ENCODE results near the gene CLDN9. TPM values are rescaled to one million over a fixed set of nuclear protein-coding genes. Genes with fewer than 3 reads are reported as not detected.

The CLDN9 gene
- total and polyA plus RNA-seq, 9 of the 15 experiments (the other 6 are each of a cell fraction or from before 2014, with no cell fraction given) = 0.12 to 0.44 (median 0.22) TPM; not detected in 4

DNA sequence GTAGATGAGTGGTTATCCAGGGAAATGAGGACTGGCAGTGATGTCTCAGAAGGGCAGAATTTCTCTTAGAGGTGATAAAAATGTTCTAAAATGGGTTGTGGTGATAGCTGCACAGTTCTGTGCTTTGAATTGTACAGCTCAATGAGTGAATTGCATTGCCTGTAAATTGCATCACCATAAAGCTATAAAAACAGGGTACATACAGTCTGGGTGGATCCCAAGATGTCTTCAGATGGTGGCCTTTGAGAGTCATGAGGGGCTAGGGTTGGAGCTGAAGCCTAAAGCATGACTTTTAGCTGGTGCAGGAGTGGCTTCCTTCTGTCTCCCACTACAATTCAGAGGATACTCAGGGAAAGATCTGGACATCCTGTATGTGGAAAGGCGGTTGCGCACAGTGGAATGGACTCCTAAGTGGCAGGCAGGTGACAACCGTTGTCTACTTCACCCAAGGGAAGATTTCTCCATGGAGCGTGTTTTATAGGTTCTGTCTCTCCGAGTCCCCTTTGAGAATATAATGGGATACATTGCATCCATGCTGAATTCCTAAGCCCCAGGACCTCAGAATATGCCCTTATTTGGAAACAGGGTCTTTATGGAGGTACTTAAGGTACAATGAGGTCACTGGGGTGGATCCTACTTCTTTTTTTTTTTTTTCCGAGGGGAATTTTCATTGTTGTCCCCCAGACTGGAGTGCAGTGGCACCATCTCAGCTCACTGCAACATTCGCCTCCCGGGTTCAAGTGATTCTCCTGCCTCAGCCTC lies 51.1 kb downstream of the CLDN9 start (continued):
- TF ChIP-seq, protein P1, sequence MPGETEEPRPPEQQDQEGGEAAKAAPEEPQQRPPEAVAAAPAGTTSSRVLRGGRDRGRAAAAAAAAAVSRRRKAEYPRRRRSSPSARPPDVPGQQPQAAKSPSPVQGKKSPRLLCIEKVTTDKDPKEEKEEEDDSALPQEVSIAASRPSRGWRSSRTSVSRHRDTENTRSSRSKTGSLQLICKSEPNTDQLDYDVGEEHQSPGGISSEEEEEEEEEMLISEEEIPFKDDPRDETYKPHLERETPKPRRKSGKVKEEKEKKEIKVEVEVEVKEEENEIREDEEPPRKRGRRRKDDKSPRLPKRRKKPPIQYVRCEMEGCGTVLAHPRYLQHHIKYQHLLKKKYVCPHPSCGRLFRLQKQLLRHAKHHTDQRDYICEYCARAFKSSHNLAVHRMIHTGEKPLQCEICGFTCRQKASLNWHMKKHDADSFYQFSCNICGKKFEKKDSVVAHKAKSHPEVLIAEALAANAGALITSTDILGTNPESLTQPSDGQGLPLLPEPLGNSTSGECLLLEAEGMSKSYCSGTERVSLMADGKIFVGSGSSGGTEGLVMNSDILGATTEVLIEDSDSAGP (CRISPR knock-in tag; IDR thresholded peaks at IDR 0.05) = no peak
- TF ChIP-seq, protein P2, sequence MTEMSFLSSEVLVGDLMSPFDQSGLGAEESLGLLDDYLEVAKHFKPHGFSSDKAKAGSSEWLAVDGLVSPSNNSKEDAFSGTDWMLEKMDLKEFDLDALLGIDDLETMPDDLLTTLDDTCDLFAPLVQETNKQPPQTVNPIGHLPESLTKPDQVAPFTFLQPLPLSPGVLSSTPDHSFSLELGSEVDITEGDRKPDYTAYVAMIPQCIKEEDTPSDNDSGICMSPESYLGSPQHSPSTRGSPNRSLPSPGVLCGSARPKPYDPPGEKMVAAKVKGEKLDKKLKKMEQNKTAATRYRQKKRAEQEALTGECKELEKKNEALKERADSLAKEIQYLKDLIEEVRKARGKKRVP (CRISPR knock-in tag; IDR thresholded peaks at IDR 0.05) = 0 out of 2 replicates have a peak, but pooled peaks have one; percentile 35
- TF ChIP-seq, protein P3, sequence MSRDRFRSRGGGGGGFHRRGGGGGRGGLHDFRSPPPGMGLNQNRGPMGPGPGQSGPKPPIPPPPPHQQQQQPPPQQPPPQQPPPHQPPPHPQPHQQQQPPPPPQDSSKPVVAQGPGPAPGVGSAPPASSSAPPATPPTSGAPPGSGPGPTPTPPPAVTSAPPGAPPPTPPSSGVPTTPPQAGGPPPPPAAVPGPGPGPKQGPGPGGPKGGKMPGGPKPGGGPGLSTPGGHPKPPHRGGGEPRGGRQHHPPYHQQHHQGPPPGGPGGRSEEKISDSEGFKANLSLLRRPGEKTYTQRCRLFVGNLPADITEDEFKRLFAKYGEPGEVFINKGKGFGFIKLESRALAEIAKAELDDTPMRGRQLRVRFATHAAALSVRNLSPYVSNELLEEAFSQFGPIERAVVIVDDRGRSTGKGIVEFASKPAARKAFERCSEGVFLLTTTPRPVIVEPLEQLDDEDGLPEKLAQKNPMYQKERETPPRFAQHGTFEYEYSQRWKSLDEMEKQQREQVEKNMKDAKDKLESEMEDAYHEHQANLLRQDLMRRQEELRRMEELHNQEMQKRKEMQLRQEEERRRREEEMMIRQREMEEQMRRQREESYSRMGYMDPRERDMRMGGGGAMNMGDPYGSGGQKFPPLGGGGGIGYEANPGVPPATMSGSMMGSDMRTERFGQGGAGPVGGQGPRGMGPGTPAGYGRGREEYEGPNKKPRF (IDR thresholded peaks at IDR 0.05; ENCODE audit: low read depth, low read length) = no peak

Small RNAs within 50 kb of the gene (small RNA-seq; reads per million reads assigned to genes)
- not detected for gene LINC00514

Other genes starting within 250 kb of the CLDN9 start
Only the 7 nearest of the 24 such genes appear.
- gene PKMYT1, start 32.5 kb upstream of the CLDN9 start, total RNA-seq (2014; rRNA removed) = 85.5 and 110 TPM in 2 replicates
- 19.7 and 21.6 TPM in 2 replicates for gene PKMYT1, start 32.5 kb upstream of the CLDN9 start, total RNA-seq (2014; rRNA removed; fragmentation: Illumina TruSeq; extraction: Trizol)
- gene PKMYT1, start 32.5 kb upstream of the CLDN9 start, total RNA-seq (2015; rRNA removed; fragmentation: Illumina TruSeq; extraction: Trizol) = 37.8 and 42.5 TPM in 2 replicates
- gene PKMYT1, start 32.5 kb upstream of the CLDN9 start, total RNA-seq (2021) = 187 and 201 TPM in 2 replicates
- 18.7 and 48.0 TPM in 2 replicates for gene PKMYT1, start 32.5 kb upstream of the CLDN9 start, polyA plus RNA-seq (2011; rRNA removed)
- gene PKMYT1, start 32.5 kb upstream of the CLDN9 start, polyA plus RNA-seq (2014; fragmentation: Illumina TruSeq; extraction: Trizol) = 45.6 and 100 TPM in 2 replicates
- gene PKMYT1, start 32.5 kb upstream of the CLDN9 start, polyA plus RNA-seq (2014; fragmentation: Nextera tagmentation; extraction: Ambion mirVana) = 10 to 100 TPM in 1 of 2 experiments, 1 to 10 TPM in 1; 8.7 to 12.8 TPM
- 84.1 and 112 TPM in 2 replicates for gene PKMYT1, start 32.5 kb upstream of the CLDN9 start, polyA plus RNA-seq (2014; rRNA removed)
- gene CLDN6, start 5.3 kb downstream of the CLDN9 start, total RNA-seq (2014; rRNA removed) = 0.23 and 0.49 TPM in 2 replicates
- gene CLDN6, start 5.3 kb downstream of the CLDN9 start, total RNA-seq (2014; rRNA removed; fragmentation: Illumina TruSeq; extraction: Trizol) = 0.22 and 0.38 TPM in 2 replicates
- gene CLDN6, start 5.3 kb downstream of the CLDN9 start, total RNA-seq (2015; rRNA removed; fragmentation: Illumina TruSeq; extraction: Trizol) = 0.26 TPM in 1 of 2 replicates, not detected in the other
- 0.75 and 1.1 TPM in 2 replicates for gene CLDN6, start 5.3 kb downstream of the CLDN9 start, total RNA-seq (2021)
- gene CLDN6, start 5.3 kb downstream of the CLDN9 start, polyA plus RNA-seq (2011; rRNA removed) = 0.56 and 0.93 TPM in 2 replicates
- gene CLDN6, start 5.3 kb downstream of the CLDN9 start, polyA plus RNA-seq (2014; fragmentation: Illumina TruSeq; extraction: Trizol) = 0.45 and 0.83 TPM in 2 replicates
- gene CLDN6, start 5.3 kb downstream of the CLDN9 start, polyA plus RNA-seq (2014; fragmentation: Nextera tagmentation; extraction: Ambion mirVana) = not detected
- gene CLDN6, start 5.3 kb downstream of the CLDN9 start, polyA plus RNA-seq (2014; rRNA removed) = 0.20 and 0.32 TPM in 2 replicates
- gene TNFRSF12A, start 7.4 kb downstream of the CLDN9 start, total RNA-seq (2014; rRNA removed) = 55.9 and 61.8 TPM in 2 replicates
- 15.5 and 16.0 TPM in 2 replicates for gene TNFRSF12A, start 7.4 kb downstream of the CLDN9 start, total RNA-seq (2014; rRNA removed; fragmentation: Illumina TruSeq; extraction: Trizol)
- 26.5 and 27.6 TPM in 2 replicates for gene TNFRSF12A, start 7.4 kb downstream of the CLDN9 start, total RNA-seq (2015; rRNA removed; fragmentation: Illumina TruSeq; extraction: Trizol)
- 29.3 and 32.1 TPM in 2 replicates for gene TNFRSF12A, start 7.4 kb downstream of the CLDN9 start, total RNA-seq (2021)
- 25.7 and 30.0 TPM in 2 replicates for gene TNFRSF12A, start 7.4 kb downstream of the CLDN9 start, polyA plus RNA-seq (2011; rRNA removed)
- gene TNFRSF12A, start 7.4 kb downstream of the CLDN9 start, polyA plus RNA-seq (2014; fragmentation: Illumina TruSeq; extraction: Trizol) = 19.0 and 26.3 TPM in 2 replicates
- under 1 TPM; 0.41 to 0.66 TPM for gene TNFRSF12A, start 7.4 kb downstream of the CLDN9 start, polyA plus RNA-seq (2014; fragmentation: Nextera tagmentation; extraction: Ambion mirVana)
- gene TNFRSF12A, start 7.4 kb downstream of the CLDN9 start, polyA plus RNA-seq (2014; rRNA removed) = 46.8 and 52.9 TPM in 2 replicates
- gene HCFC1R1, start 11.0 kb downstream of the CLDN9 start, total RNA-seq (2014; rRNA removed) = 19.3 and 32.1 TPM in 2 replicates
- gene HCFC1R1, start 11.0 kb downstream of the CLDN9 start, total RNA-seq (2014; rRNA removed; fragmentation: Illumina TruSeq; extraction: Trizol) = 3.9 and 5.1 TPM in 2 replicates
- 9.4 and 11.2 TPM in 2 replicates for gene HCFC1R1, start 11.0 kb downstream of the CLDN9 start, total RNA-seq (2015; rRNA removed; fragmentation: Illumina TruSeq; extraction: Trizol)
- 27.8 and 29.0 TPM in 2 replicates for gene HCFC1R1, start 11.0 kb downstream of the CLDN9 start, total RNA-seq (2021)
- gene HCFC1R1, start 11.0 kb downstream of the CLDN9 start, polyA plus RNA-seq (2011; rRNA removed) = 5.2 and 8.1 TPM in 2 replicates
- 15.6 and 31.2 TPM in 2 replicates for gene HCFC1R1, start 11.0 kb downstream of the CLDN9 start, polyA plus RNA-seq (2014; fragmentation: Illumina TruSeq; extraction: Trizol)
- 1 to 10 TPM; 2.2 to 4.1 TPM for gene HCFC1R1, start 11.0 kb downstream of the CLDN9 start, polyA plus RNA-seq (2014; fragmentation: Nextera tagmentation; extraction: Ambion mirVana)
- 19.2 and 24.0 TPM in 2 replicates for gene HCFC1R1, start 11.0 kb downstream of the CLDN9 start, polyA plus RNA-seq (2014; rRNA removed)
- 51.2 and 66.7 TPM in 2 replicates for gene THOC6, start 11.1 kb downstream of the CLDN9 start, total RNA-seq (2014; rRNA removed)
- 13.2 and 22.3 TPM in 2 replicates for gene THOC6, start 11.1 kb downstream of the CLDN9 start, total RNA-seq (2014; rRNA removed; fragmentation: Illumina TruSeq; extraction: Trizol)
- 42.7 and 46.7 TPM in 2 replicates for gene THOC6, start 11.1 kb downstream of the CLDN9 start, total RNA-seq (2015; rRNA removed; fragmentation: Illumina TruSeq; extraction: Trizol)
- 65.4 and 70.1 TPM in 2 replicates for gene THOC6, start 11.1 kb downstream of the CLDN9 start, total RNA-seq (2021)
- gene THOC6, start 11.1 kb downstream of the CLDN9 start, polyA plus RNA-seq (2011; rRNA removed) = 38.7 and 47.4 TPM in 2 replicates
- 42.3 and 48.3 TPM in 2 replicates for gene THOC6, start 11.1 kb downstream of the CLDN9 start, polyA plus RNA-seq (2014; fragmentation: Illumina TruSeq; extraction: Trizol)
- gene THOC6, start 11.1 kb downstream of the CLDN9 start, polyA plus RNA-seq (2014; fragmentation: Nextera tagmentation; extraction: Ambion mirVana) = 1 to 10 TPM; 2.5 to 5.5 TPM
- gene THOC6, start 11.1 kb downstream of the CLDN9 start, polyA plus RNA-seq (2014; rRNA removed) = 64.5 and 66.6 TPM in 2 replicates
- gene BICDL2, start 24.0 kb downstream of the CLDN9 start, total RNA-seq (2014; rRNA removed) = 0.09 and 0.12 TPM in 2 replicates
- gene BICDL2, start 24.0 kb downstream of the CLDN9 start, total RNA-seq (2014; rRNA removed; fragmentation: Illumina TruSeq; extraction: Trizol) = not detected in 2 replicates
- gene BICDL2, start 24.0 kb downstream of the CLDN9 start, total RNA-seq (2015; rRNA removed; fragmentation: Illumina TruSeq; extraction: Trizol) = 0.08 TPM in 1 of 2 replicates, not detected in the other
- 0.09 TPM in 2 replicates for gene BICDL2, start 24.0 kb downstream of the CLDN9 start, total RNA-seq (2021)
- gene BICDL2, start 24.0 kb downstream of the CLDN9 start, polyA plus RNA-seq (2011; rRNA removed) = 0.18 and 0.28 TPM in 2 replicates
- gene BICDL2, start 24.0 kb downstream of the CLDN9 start, polyA plus RNA-seq (2014; fragmentation: Illumina TruSeq; extraction: Trizol) = not detected in 2 replicates
- not detected for gene BICDL2, start 24.0 kb downstream of the CLDN9 start, polyA plus RNA-seq (2014; fragmentation: Nextera tagmentation; extraction: Ambion mirVana)
- gene BICDL2, start 24.0 kb downstream of the CLDN9 start, polyA plus RNA-seq (2014; rRNA removed) = not detected in 2 replicates
- gene MMP25, start 33.6 kb downstream of the CLDN9 start, total RNA-seq (2014; rRNA removed) = not detected in 2 replicates
- gene MMP25, start 33.6 kb downstream of the CLDN9 start, total RNA-seq (2014; rRNA removed; fragmentation: Illumina TruSeq; extraction: Trizol) = not detected in 2 replicates
- gene MMP25, start 33.6 kb downstream of the CLDN9 start, total RNA-seq (2015; rRNA removed; fragmentation: Illumina TruSeq; extraction: Trizol) = 0.04 TPM in 1 of 2 replicates, not detected in the other
- gene MMP25, start 33.6 kb downstream of the CLDN9 start, total RNA-seq (2021) = 0.09 TPM in 1 of 2 replicates, not detected in the other
- gene MMP25, start 33.6 kb downstream of the CLDN9 start, polyA plus RNA-seq (2011; rRNA removed) = not detected in 2 replicates
- 0.03 TPM in 1 of 2 replicates, not detected in the other for gene MMP25, start 33.6 kb downstream of the CLDN9 start, polyA plus RNA-seq (2014; fragmentation: Illumina TruSeq; extraction: Trizol)
- gene MMP25, start 33.6 kb downstream of the CLDN9 start, polyA plus RNA-seq (2014; fragmentation: Nextera tagmentation; extraction: Ambion mirVana) = not detected
- not detected in 2 replicates for gene MMP25, start 33.6 kb downstream of the CLDN9 start, polyA plus RNA-seq (2014; rRNA removed)